GM19324 (cell line): ENCODE data around the gene ETS2.

Experiments used
- ATAC-seq: cut with Tn5 transposase; IDR thresholded peaks from one replicate; pipeline ENCODE4 v1.9.1; 2021; ENCODE audit warnings: mild to moderate bottlenecking, moderate library complexity; ENCODE audit not compliant: unreplicated experiment, low FRiP score

The ETS2 gene

DNA sequence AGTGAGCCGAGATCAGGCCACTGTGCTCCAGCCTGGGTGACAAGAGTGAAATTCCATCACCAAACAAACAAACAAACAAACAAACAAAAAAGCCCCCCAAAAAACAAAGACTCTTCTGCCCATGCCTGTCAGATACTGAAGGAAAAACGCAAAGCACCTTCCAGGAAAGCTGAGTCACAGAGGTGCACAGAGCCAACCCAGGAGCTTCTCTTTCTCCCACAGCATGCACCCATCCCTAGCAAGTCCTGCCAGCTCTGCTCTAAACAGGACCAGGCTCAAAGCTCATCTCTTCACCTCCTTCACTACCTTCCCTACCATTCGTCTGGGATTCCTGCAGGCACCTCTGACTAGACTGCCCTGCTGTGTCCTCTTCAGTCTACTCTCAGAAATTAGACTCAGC lies 46.5 kb downstream of the ETS2 start:
- no peak for ATAC-seq

DNA sequence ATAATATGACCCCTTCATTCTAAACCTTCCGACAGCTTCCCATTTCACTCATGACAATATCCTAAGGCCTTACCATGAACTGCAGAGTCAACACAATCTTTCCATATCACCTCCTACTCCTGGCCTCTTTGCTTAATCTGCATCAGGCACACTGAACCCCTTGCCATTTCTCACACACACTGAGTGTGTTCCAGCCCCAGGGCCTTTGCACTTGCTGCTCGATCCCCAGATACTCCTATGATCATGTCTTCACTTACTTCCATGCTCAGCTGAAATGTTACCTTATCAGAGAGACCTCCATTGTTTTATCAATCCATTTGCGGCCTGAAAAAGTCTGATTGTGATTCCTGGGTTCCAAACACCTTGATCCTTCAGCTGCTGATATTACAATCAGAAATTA lies 47.0 kb downstream of the ETS2 start:
- no peak for ATAC-seq

DNA sequence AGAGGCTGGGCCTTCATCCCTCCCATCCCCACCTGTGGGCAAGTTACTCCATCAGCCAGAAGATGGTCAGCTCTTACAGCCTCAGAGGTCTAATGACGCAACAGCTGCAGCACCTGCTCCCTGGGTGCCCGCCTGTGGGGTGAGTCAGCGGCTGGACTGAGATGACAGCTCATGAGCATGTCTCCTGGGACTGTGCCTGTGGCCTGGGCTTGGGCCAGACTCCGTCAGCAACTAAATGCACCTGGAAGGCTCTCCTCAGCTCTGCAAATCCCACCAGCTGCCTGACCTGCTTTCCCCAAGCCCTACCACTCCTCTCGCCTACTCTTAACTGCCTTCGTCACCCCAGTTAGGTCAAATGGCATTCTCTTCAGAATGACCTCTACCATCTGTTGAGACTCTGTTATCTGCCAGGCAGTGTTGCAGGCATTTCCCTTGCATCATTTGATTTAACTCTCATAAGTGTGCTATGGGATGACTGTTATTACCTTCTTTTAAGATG lies 47.7 kb downstream of the ETS2 start:
- ATAC-seq, result no peak

DNA sequence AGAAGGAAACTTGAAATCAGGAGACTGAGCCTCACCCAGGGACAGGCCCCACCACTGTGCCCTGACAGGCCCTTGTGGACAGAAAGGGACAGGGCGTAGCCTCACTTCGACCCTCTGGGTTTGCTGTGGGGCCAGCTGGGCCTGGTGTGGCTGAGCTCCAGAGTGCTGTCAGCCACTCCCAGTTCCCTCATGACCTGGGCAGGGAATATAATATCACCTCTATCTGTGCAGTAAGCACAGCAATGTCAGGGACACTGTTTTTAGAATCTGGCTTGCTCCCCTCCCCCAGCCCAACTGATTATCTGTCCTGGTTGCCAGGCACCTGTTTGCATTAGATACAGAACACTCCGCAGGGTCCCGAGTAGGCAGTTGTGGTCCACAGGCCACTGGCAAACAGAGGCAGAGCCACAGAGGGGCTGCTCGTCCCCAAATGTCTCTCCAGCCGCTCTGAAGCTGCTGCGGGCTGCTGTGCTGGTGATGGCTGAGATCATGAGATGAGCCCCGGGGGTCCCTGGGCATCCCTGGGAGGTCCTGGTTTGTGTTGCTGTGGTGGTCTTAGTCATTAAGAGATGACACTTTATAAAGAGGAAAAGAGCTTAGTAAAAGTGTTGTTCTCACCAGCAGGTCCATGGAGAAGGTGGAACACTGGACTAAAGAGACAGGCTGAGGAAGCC lies 51.6 kb downstream of the ETS2 start:
- ATAC-seq, result no peak

- ATAC-seq, result no peak
Observed at GRCh38 chr21:38858026-38858811, 52.5 kb downstream of the ETS2 start.

- no peak for ATAC-seq
Observed at GRCh38 chr21:38858812-38859205, 53.1 kb downstream of the ETS2 start.

DNA sequence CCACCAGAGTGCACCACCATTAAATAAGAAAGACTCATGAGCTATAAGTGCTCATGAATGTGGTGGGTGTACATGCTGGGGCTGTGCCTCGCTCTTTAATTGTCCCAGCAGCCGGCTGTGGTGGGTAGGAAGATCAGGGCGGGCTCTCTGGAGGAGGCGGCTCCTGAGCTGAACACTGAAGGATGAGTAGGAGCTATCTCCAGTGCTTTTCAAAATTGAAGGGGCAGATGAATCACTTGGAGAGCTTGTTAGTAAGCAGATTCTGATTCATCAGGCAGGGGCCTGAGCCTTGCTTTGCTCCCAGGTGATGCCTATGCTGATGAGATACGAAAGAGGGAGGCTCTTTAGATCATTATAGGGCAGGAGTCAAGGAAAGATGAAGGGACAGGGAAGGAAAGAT lies 54.1 kb downstream of the ETS2 start:
- no peak for ATAC-seq

DNA sequence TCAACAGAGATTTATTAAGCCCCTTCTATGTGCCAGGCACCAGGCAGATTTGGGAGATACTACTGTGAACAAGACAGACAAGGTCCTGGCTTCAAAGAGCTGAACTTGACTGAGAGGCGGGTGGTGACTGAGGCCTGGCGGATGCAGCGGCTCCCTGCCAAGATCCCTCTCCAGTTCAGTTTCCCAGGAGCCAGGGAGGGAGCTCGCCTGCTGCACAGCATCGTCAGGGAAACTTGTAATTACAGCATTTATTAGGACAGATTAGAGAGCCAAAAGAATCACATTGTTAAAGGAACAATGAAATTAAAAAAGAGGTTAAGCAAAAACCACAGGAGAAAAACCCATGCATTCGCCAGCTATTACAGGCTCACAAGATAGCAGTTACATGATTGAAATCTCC lies 55.3 kb downstream of the ETS2 start:
- no peak for ATAC-seq

GRCh38 chr21:38861989-38862683 lies 56.4 kb downstream of the ETS2 start:
- peak; percentile 89 for ATAC-seq

DNA sequence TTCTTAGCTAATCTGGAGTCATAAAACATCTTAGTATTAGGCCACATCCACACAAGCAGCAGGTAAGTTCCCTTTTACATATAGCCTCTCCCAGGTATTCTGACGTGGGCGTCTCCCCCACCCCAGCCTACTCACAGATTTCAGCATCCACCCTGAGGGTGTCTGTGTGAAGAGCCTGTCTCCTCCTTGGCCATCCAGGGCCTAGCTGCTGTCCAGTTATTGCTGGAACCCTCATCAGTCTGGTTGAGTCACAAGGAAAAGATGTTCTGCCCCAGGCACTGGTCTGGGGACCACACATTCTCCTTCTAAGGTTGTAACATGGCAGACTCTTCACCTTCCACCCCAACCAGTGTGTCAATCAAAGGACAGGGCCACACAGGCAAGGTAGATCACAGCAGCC lies 57.6 kb downstream of the ETS2 start:
- ATAC-seq, result no peak

DNA sequence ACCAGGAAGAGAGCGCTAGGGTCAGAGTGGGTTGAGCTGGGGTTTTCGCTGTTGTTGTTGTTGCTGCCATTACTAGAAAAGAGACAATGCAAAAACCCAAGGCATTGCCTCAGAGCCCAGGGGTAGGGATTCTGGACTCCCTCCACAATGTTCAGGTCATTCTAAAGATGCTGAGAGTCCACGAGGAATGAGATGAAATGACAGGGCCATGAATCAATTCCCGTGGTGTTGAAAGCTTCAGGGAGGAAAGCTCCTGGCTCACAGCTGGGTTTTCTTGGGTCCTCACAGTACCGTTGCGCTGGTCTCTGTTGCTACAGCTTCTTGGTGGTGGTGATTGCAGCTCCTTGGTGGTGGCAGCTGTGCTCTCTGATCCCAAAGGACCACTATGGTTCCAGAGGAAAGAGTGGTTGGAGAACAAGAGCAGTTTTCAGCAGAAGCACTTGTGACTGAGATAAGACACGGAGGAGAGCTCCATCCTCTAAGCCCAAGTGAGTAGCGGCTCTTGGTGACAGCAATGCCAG lies 58.2 kb downstream of the ETS2 start:
- no peak for ATAC-seq

DNA sequence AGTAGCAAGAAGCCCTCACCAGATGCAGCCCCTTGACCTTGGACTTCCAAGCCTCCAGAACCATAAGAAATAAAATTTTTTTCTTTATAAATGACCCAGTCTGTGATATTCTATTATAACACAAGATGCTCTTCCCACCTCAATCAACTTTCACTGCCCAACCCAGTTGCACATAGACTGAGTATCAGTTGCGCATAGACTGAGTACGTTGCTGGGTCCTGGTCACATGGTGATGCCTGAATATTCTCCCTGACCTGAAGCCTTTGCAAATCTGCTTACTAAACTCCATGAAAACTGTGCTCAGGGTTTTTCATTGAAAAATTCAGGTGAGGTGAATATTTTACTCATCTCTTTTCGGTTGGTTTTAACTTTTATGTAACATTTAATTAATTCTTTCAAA lies 59.2 kb downstream of the ETS2 start:
- ATAC-seq, result no peak

- ATAC-seq, result no peak
Observed at GRCh38 chr21:38869196-38869595, 63.5 kb downstream of the ETS2 start.

GRCh38 chr21:38869946-38870345 lies 64.2 kb downstream of the ETS2 start:
- ATAC-seq, result no peak
